NB4 (cell line): Measurements from ENCODE around the gene SETDB1.

Experiments
- CTCF ChIP-seq: IDR thresholded peaks from one replicate; pipeline ENCODE4 v1.5.1; 2012; ENCODE audit warnings: low read depth, low read length
- MAX ChIP-seq: IDR thresholded peaks from 2 replicates; pipeline ENCODE4 v1.6.1; 2011; ENCODE audit warnings: low read depth, low read length
- MYC ChIP-seq: IDR thresholded peaks from 2 replicates; pipeline ENCODE4 v1.6.1; 2011; ENCODE audit warnings: low read depth, low read length

- TF ChIP-seq CTCF (no peak), MAX (no peak), MYC (no peak)
Measured at GRCh38 chr1:150954708-150955107, 28.5 kb downstream of the SETDB1 start.
